HG03378 (cell line): ENCODE measurements around the gene ANGPTL8.

Experiments used
- ATAC-seq: cut with Tn5 transposase; IDR thresholded peaks from one replicate; pipeline ENCODE4 v1.9.1; 2021; ENCODE audit warnings: mild to moderate bottlenecking, moderate library complexity; ENCODE audit not compliant: unreplicated experiment

ANGPTL8 gene

GRCh38 chr19:11260996-11261395, 21.6 kb downstream of the ANGPTL8 start:
- ATAC-seq, result no peak

GRCh38 chr19:11261431-11261970, 22.1 kb downstream of the ANGPTL8 start:
- no peak for ATAC-seq

GRCh38 chr19:11261971-11262839, 22.8 kb downstream of the ANGPTL8 start, which contains the start of gene DOCK6:
DOCK6 (minus strand) TSS chr19:11262524; CDS start chr19:11262440, 84 bp downstream.
- no peak for ATAC-seq

GRCh38 chr19:11263726-11264125, 24.3 kb downstream of the ANGPTL8 start:
- no peak for ATAC-seq

GRCh38 chr19:11264452-11265176, 25.2 kb downstream of the ANGPTL8 start:
- ATAC-seq, result no peak

GRCh38 chr19:11265177-11265784, 25.9 kb downstream of the ANGPTL8 start:
- no peak for ATAC-seq

GRCh38 chr19:11265785-11266236, 26.4 kb downstream of the ANGPTL8 start:
- no peak for ATAC-seq

GRCh38 chr19:11267316-11268085, 28.1 kb downstream of the ANGPTL8 start:
- ATAC-seq, result no peak

- no peak for ATAC-seq
These were observed 29.4 kb downstream of the ANGPTL8 start for GRCh38 chr19:11268783-11269267.

GRCh38 chr19:11269408-11269807, 30.0 kb downstream of the ANGPTL8 start:
- no peak for ATAC-seq

- no peak for ATAC-seq
These were observed 33.9 kb downstream of the ANGPTL8 start for GRCh38 chr19:11273296-11273695.

GRCh38 chr19:11273989-11274388, 34.6 kb downstream of the ANGPTL8 start:
- ATAC-seq, result no peak

GRCh38 chr19:11274533-11275086, 35.2 kb downstream of the ANGPTL8 start:
- ATAC-seq, result no peak

GRCh38 chr19:11278670-11279069, 39.3 kb downstream of the ANGPTL8 start:
- ATAC-seq, result no peak

- no peak for ATAC-seq
These were observed 40.3 kb downstream of the ANGPTL8 start for GRCh38 chr19:11279505-11280236.

- no peak for ATAC-seq
These were observed 42.1 kb downstream of the ANGPTL8 start for GRCh38 chr19:11281356-11282049.

- no peak for ATAC-seq
These were observed 45.1 kb downstream of the ANGPTL8 start for GRCh38 chr19:11284515-11284914.

GRCh38 chr19:11286312-11286974, 47.0 kb downstream of the ANGPTL8 start:
- no peak for ATAC-seq
